ENCODE results near the gene TMEM213. TPM values are rescaled to one million over a fixed set of nuclear protein-coding genes. Genes with fewer than 3 reads are reported as not detected.

Gene TMEM213
- total RNA-seq, 1 experiment from 2014 or later = not detected

DNA sequence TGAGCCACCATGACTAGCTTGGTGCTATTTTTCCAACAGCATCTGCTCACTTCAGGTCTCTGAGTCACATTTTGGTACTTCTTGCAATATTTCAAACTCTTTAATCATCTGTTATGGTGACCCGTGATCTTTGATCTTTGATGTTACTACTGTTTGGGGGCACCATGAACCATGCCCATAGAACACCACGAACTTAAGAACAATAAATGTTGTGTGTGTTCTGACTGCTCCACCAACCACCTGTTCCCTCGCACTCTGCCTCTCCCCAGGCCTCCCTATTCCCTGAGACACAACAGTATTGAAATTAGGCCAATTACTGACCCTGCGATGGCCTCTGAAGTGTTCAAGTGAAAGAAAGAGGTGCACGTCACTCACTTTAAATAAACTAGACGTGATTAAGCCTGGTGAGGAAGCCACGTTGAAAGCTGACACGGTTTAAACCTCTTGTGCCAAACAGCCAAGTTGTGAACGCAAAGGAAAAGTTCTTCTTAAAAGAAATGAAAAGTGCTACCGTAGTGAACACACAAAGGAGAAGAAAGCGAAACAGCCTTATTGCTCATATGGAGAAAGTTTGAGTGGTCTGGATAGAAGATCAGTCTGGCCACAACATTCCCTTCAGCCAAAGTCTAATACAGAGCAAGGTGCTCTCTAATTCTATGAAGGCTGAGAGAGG lies 27.4 kb downstream of the TMEM213 start:
- intact Hi-C loops (cut with micrococcal nuclease) = no loop called here
- no TSS peak for BruUV-seq (replicated peaks)
- Histone ChIP-seq H3K9ac (ENCODE audit: low read length) (no peak overlapping the region), H4K20me1 (ENCODE audit: insufficient read depth) (no peaks in the 10 kb centered on the region), H3K4me1 (ENCODE audit: control insufficient read depth in 1 of 2, insufficient read depth in 2 of 2, low read length in 2 of 2) (no peaks in the 10 kb centered on the region), H3K9me3 (ENCODE audit: control insufficient read depth in 1 of 2, insufficient read depth in 1 of 2, low read depth in 1 of 2, low read length in 2 of 2) (no peaks in the 10 kb centered on the region), H3K4me3 (replicated peaks in 1 of 2; ENCODE audit: low read depth in 1 of 2, low read length in 2 of 2) (no peak overlapping the region), H3K9me2 (ENCODE audit: insufficient read depth) (no peaks in the 10 kb centered on the region), H3K4me2 (ENCODE audit: low read length) (no peak overlapping the region), H3K36me3 (ENCODE audit: control insufficient read depth in 1 of 2, insufficient read depth in 2 of 2, low read length in 2 of 2) (no peaks in the 10 kb centered on the region), H3K27me3 (ENCODE audit: insufficient read depth, low read length) (no peaks in the 10 kb centered on the region; the same call in 1 of the 2 replicates), H3K79me2 (ENCODE audit: insufficient read depth, low read length) (no peaks in the 10 kb centered on the region), H3K27ac (ENCODE audit: low read depth, low read length) (no peak overlapping the region), H2AFZ (ENCODE audit: low read depth, low read length, poor library complexity, severe bottlenecking) (no peak overlapping the region)
- CTCF ChIA-PET = no interaction called here
- DNase-seq (ENCODE audit: low read depth, low spot score) (no peak), ATAC-seq (no peak)
- POLR2A ChIA-PET = no interaction called here
- TF ChIP-seq ZFX (IDR thresholded peaks at IDR 0.05) (no peak), CEBPB (IDR thresholded peaks at IDR 0.05; ENCODE audit: low read depth) (no peak), JUND (IDR thresholded peaks at IDR 0.05) (no peak), RAD21 (IDR thresholded peaks at IDR 0.05; ENCODE audit: low read depth) (no peak), ZNF274 (IDR thresholded peaks at IDR 0.05; ENCODE audit: low read depth, low read length) (no peak), CBX3 (IDR thresholded peaks at IDR 0.05; ENCODE audit: low read depth) (no peak), ELF1 (IDR thresholded peaks at IDR 0.05; ENCODE audit: borderline replicate concordance, low read depth) (no peak), EZH2 (IDR thresholded peaks at IDR 0.05) (no peak), FOSL1 (IDR thresholded peaks at IDR 0.05; ENCODE audit: low read depth) (no peak), EGR1 (IDR thresholded peaks at IDR 0.05; ENCODE audit: low read depth) (no peak), POLR2A (IDR thresholded peaks at IDR 0.05; ENCODE audit: borderline replicate concordance, extremely low read depth, insufficient read depth, insufficient read length) (no peak), SP1 (IDR thresholded peaks at IDR 0.05; ENCODE audit: low read depth) (no peak), SRF (IDR thresholded peaks at IDR 0.05; ENCODE audit: low read depth) (no peak)
- TF ChIP-seq, protein P1, sequence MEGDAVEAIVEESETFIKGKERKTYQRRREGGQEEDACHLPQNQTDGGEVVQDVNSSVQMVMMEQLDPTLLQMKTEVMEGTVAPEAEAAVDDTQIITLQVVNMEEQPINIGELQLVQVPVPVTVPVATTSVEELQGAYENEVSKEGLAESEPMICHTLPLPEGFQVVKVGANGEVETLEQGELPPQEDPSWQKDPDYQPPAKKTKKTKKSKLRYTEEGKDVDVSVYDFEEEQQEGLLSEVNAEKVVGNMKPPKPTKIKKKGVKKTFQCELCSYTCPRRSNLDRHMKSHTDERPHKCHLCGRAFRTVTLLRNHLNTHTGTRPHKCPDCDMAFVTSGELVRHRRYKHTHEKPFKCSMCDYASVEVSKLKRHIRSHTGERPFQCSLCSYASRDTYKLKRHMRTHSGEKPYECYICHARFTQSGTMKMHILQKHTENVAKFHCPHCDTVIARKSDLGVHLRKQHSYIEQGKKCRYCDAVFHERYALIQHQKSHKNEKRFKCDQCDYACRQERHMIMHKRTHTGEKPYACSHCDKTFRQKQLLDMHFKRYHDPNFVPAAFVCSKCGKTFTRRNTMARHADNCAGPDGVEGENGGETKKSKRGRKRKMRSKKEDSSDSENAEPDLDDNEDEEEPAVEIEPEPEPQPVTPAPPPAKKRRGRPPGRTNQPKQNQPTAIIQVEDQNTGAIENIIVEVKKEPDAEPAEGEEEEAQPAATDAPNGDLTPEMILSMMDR (IDR thresholded peaks at IDR 0.05 in 2 of 3, conservative IDR thresholded peaks at IDR 0.05 in 1 of 3; ENCODE audit: borderline replicate concordance in 1 of 3, insufficient read depth in 1 of 3, low read depth in 2 of 3, low read length in 2 of 3) = no peak
- RAD21 ChIA-PET (ENCODE audit: low non-redundant PET in 1 of 2, low total read pairs in 2 of 2, uncharacterized antibody in 2 of 2, unreplicated experiment in 2 of 2) = no interaction called here
